ENCODE results near the gene SULT4A1.

Gene SULT4A1

GRCh38 chr22:43858156-43858895, 4.0 kb downstream of the SULT4A1 start:
- DNase-seq (ENCODE audit: low read depth): no peak
- no peak for TF ChIP-seq CTCF (IDR thresholded peaks at IDR 0.05; ENCODE audit: control insufficient read depth, insufficient read depth, low read depth, low read length, missing control alignments)
- H3K4me3 ChIP-seq (ENCODE audit: control insufficient read depth, low read depth, low read length): no peak overlapping the region

- DNase-seq (ENCODE audit: low read depth): no peak
- TF ChIP-seq CTCF (IDR thresholded peaks at IDR 0.05; ENCODE audit: control insufficient read depth, insufficient read depth, low read depth, low read length, missing control alignments): no peak
- no peak overlapping the region for H3K4me3 ChIP-seq (ENCODE audit: control insufficient read depth, low read depth, low read length)
Measured at GRCh38 chr22:43857367-43857766, 4.9 kb downstream of the SULT4A1 start.

GRCh38 chr22:43855431-43855830, 6.9 kb downstream of the SULT4A1 start:
- TF ChIP-seq CTCF (IDR thresholded peaks at IDR 0.05; ENCODE audit: control insufficient read depth, insufficient read depth, low read depth, low read length, missing control alignments): no peak
- DNase-seq (ENCODE audit: low read depth): no peak
- no peak overlapping the region for H3K4me3 ChIP-seq (ENCODE audit: control insufficient read depth, low read depth, low read length)

- no peak overlapping the region for H3K4me3 ChIP-seq (ENCODE audit: control insufficient read depth, low read depth, low read length)
- no peak for DNase-seq (ENCODE audit: low read depth)
- no peak for TF ChIP-seq CTCF (IDR thresholded peaks at IDR 0.05; ENCODE audit: control insufficient read depth, insufficient read depth, low read depth, low read length, missing control alignments)
Measured at GRCh38 chr22:43854786-43855271, 7.5 kb downstream of the SULT4A1 start.

GRCh38 chr22:43854121-43854785, 8.1 kb downstream of the SULT4A1 start:
- no peak for DNase-seq (ENCODE audit: low read depth)
- TF ChIP-seq CTCF (IDR thresholded peaks at IDR 0.05; ENCODE audit: control insufficient read depth, insufficient read depth, low read depth, low read length, missing control alignments): no peak

GRCh38 chr22:43853328-43853931, 8.9 kb downstream of the SULT4A1 start:
- no peak for DNase-seq (ENCODE audit: low read depth)
- no peak for TF ChIP-seq CTCF (IDR thresholded peaks at IDR 0.05; ENCODE audit: control insufficient read depth, insufficient read depth, low read depth, low read length, missing control alignments)
- no peak overlapping the region for H3K4me3 ChIP-seq (ENCODE audit: control insufficient read depth, low read depth, low read length)

More at GRCh38 chr22:43854121-43854785, 8.1 kb downstream of the SULT4A1 start:
- no peak overlapping the region for H3K4me3 ChIP-seq (ENCODE audit: control insufficient read depth, low read depth, low read length)

Data from AG09309 (cell line).